NB4 (cell line): ENCODE data around the gene CCDC40.

Experiments used
- DNase-seq: peaks from one replicate; pipeline ENCODE4 v3.0.0; 2010; ENCODE audit warnings: low read depth
- H3K4me3 ChIP-seq: one replicate; pipeline ENCODE4 v1.5.1; 2011; ENCODE audit warnings: mild to moderate bottlenecking, low read depth, low read length, moderate library complexity
- MAX ChIP-seq: IDR thresholded peaks from 2 replicates; pipeline ENCODE4 v1.6.1; 2011; ENCODE audit warnings: low read depth, low read length
- MYC ChIP-seq: IDR thresholded peaks from 2 replicates; pipeline ENCODE4 v1.6.1; 2011; ENCODE audit warnings: low read depth, low read length
- POLR2A ChIP-seq: IDR thresholded peaks from 2 replicates; pipeline ENCODE4 v1.6.1; 2011; ENCODE audit warnings: mild to moderate bottlenecking; ENCODE audit not compliant: insufficient read length; ENCODE audit errors: extremely low read depth
- TF ChIP-seq, protein P1 (sequence below): IDR thresholded peaks from one replicate; pipeline ENCODE4 v1.5.1; 2012; ENCODE audit warnings: low read depth, low read length

The CCDC40 gene

GRCh38 chr17:80106176-80106575, 69.7 kb downstream of the CCDC40 start:
- H3K4me3 ChIP-seq = no peak overlapping the region
- no peak for DNase-seq
- no peak for TF ChIP-seq POLR2A
- no peak for TF ChIP-seq MAX
- no peak for TF ChIP-seq MYC

GRCh38 chr17:80106751-80107150, 70.3 kb downstream of the CCDC40 start:
- TF ChIP-seq MAX (no peak), MYC (no peak), POLR2A (no peak)
- TF ChIP-seq, protein P1, sequence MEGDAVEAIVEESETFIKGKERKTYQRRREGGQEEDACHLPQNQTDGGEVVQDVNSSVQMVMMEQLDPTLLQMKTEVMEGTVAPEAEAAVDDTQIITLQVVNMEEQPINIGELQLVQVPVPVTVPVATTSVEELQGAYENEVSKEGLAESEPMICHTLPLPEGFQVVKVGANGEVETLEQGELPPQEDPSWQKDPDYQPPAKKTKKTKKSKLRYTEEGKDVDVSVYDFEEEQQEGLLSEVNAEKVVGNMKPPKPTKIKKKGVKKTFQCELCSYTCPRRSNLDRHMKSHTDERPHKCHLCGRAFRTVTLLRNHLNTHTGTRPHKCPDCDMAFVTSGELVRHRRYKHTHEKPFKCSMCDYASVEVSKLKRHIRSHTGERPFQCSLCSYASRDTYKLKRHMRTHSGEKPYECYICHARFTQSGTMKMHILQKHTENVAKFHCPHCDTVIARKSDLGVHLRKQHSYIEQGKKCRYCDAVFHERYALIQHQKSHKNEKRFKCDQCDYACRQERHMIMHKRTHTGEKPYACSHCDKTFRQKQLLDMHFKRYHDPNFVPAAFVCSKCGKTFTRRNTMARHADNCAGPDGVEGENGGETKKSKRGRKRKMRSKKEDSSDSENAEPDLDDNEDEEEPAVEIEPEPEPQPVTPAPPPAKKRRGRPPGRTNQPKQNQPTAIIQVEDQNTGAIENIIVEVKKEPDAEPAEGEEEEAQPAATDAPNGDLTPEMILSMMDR = no peak
- DNase-seq = no peak
- no peak overlapping the region for H3K4me3 ChIP-seq

GRCh38 chr17:80107231-80108021, 71.0 kb downstream of the CCDC40 start:
- no peak for TF ChIP-seq POLR2A
- TF ChIP-seq MYC = no peak
- TF ChIP-seq, protein P1 = no peak
- no peak for TF ChIP-seq MAX
- H3K4me3 ChIP-seq = no peak overlapping the region
- DNase-seq = no peak

DNA sequence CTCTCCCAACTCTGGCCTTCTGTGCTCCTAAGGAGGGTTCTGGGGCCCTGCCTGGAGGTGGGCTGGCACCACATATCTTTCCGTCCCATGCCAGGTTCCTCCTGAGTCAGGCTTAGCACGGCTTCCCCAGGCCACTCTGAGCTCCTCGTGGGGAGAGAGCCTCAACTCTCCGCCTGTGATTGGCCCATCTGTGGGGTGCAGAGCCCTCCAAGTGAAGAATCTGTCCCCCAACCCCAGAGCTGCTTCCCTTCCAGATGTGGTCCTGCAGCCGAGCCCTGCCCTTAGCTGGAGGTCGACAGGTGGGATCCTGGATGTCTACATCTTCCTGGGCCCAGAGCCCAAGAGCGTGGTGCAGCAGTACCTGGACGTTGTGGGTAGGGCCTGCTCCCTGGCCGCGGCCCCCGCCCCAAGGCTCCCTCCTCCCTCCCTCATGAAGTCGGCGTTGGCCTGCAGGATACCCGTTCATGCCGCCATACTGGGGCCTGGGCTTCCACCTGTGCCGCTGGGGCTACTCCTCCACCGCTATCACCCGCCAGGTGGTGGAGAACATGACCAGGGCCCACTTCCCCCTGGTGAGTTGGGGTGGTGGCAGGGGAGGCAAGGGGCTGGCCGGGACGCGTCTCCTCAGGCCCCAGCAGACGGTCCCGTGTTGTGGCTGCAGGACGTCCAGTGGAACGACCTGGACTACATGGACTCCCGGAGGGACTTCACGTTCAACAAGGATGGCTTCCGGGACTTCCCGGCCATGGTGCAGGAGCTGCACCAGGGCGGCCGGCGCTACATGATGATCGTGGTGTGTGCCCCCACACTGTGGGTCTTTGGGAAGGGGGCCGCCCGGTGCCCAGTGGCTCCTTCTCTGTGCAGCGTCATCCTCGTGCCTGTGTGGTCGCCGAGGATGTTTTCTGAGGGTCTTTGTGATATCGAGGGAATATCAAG, 71.9 kb downstream of the CCDC40 start:
- no peak for DNase-seq
- no peak overlapping the region for H3K4me3 ChIP-seq
- TF ChIP-seq POLR2A (no peak), MYC (no peak), MAX (no peak)
- TF ChIP-seq, protein P1 = no peak

DNA sequence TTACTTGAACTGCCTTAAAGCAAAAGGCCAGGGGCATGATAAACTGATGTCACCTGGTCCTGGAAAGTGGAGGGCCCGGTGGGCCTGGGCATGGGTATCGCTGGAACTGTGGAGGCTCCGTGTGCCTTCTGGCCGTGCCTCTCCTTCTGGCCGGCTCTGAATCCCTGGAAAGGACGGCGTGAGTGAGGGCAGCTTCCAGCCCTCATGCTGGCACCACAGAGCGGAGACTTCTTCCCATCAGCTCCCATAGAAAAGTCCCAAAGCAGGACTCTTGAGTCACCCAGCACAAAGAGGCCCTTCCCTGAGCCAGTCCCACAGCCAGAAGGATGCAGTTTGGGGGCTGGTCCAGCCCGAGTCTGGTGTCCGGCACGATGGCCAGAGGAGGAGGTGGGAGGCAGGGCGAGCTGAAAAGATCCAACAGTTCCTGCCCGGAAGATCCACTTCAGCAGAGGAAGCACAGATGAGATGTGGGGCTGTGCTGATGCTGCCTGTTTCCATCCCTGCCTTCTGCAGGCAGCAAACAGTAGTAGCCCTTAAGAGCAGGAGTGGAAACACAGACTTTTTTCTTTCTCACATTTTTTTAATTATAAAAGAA, 72.7 kb downstream of the CCDC40 start:
- TF ChIP-seq POLR2A = no peak
- TF ChIP-seq, protein P1 = no peak
- no peak for TF ChIP-seq MAX
- no peak for TF ChIP-seq MYC
- no peak for DNase-seq
- H3K4me3 ChIP-seq = no peak overlapping the region
